ENCODE measurements around the gene DNAJB9.
A peak's percentile ranks its signal among the peaks of the same experiment; 100 is the strongest.

Gene DNAJB9

GRCh38 chr7:108586274-108586710 is 16.6 kb downstream of the DNAJB9 start:
- Histone ChIP-seq H3K4me3 (ENCODE audit: low read depth, low read length) (no peak overlapping the region), H3K9me3 (ENCODE audit: severe bottlenecking) (no peaks in the 10 kb centered on the region), H3K36me3 (no peaks in the 10 kb centered on the region), H3K27ac (no peak overlapping the region), H3K27me3 (ENCODE audit: insufficient read depth, low read depth, severe bottlenecking) (no peaks in the 10 kb centered on the region)
- no peak for TF ChIP-seq CTCF (IDR thresholded peaks at IDR 0.05; ENCODE audit: low read depth, low read length)
- DNase-seq: no peak

GRCh38 chr7:108589199-108589598 is 19.5 kb downstream of the DNAJB9 start:
- H3K27me3 ChIP-seq (ENCODE audit: insufficient read depth, low read depth, severe bottlenecking): no peaks in the 10 kb centered on the region
- H3K9me3 ChIP-seq (ENCODE audit: severe bottlenecking): no peaks in the 10 kb centered on the region
- H3K36me3 ChIP-seq: no peaks in the 10 kb centered on the region
- H3K27ac ChIP-seq: no peak overlapping the region
- TF ChIP-seq CTCF (IDR thresholded peaks at IDR 0.05; ENCODE audit: low read depth, low read length): no peak
- DNase-seq: no peak
- no peak overlapping the region for H3K4me3 ChIP-seq (ENCODE audit: low read depth, low read length)

- Histone ChIP-seq H3K27ac (no peak overlapping the region; the same call in 1 of the 2 replicates), H3K9me3 (ENCODE audit: severe bottlenecking) (no peaks in the 10 kb centered on the region), H3K36me3 (no peaks in the 10 kb centered on the region), H3K27me3 (ENCODE audit: insufficient read depth, low read depth, severe bottlenecking) (no peaks in the 10 kb centered on the region), H3K4me3 (ENCODE audit: low read depth, low read length) (no peak overlapping the region)
- TF ChIP-seq CTCF (IDR thresholded peaks at IDR 0.05; ENCODE audit: low read depth, low read length): no peak
- DNase-seq: peak; percentile 23
Observed at GRCh38 chr7:108589874-108590273, 20.2 kb downstream of the DNAJB9 start.

GRCh38 chr7:108590606-108591005 is 20.9 kb downstream of the DNAJB9 start:
- no peak for DNase-seq
- H3K27ac ChIP-seq: peak overlapping the region; percentile 14; the same call in 1 of the 2 replicates
- TF ChIP-seq CTCF (IDR thresholded peaks at IDR 0.05; ENCODE audit: low read depth, low read length): no peak

GRCh38 chr7:108592646-108593201 is 23.1 kb downstream of the DNAJB9 start:
- H3K9me3 ChIP-seq (ENCODE audit: severe bottlenecking): no peaks in the 10 kb centered on the region
- H3K36me3 ChIP-seq: no peaks in the 10 kb centered on the region
- TF ChIP-seq CTCF (IDR thresholded peaks at IDR 0.05; ENCODE audit: low read depth, low read length): peak; percentile 53
- no peak overlapping the region for H3K4me3 ChIP-seq (ENCODE audit: low read depth, low read length)
- H3K27me3 ChIP-seq (ENCODE audit: insufficient read depth, low read depth, severe bottlenecking): no peaks in the 10 kb centered on the region
- no peak overlapping the region for H3K27ac ChIP-seq
- DNase-seq: peak; percentile 75

More at GRCh38 chr7:108590606-108591005, 20.9 kb downstream of the DNAJB9 start:
- Histone ChIP-seq H3K27me3 (ENCODE audit: insufficient read depth, low read depth, severe bottlenecking) (no peaks in the 10 kb centered on the region), H3K4me3 (ENCODE audit: low read depth, low read length) (no peak overlapping the region), H3K9me3 (ENCODE audit: severe bottlenecking) (no peaks in the 10 kb centered on the region), H3K36me3 (no peaks in the 10 kb centered on the region)

- TF ChIP-seq CTCF (IDR thresholded peaks at IDR 0.05; ENCODE audit: low read depth, low read length): no peak
- H3K27me3 ChIP-seq (ENCODE audit: insufficient read depth, low read depth, severe bottlenecking): no peaks in the 10 kb centered on the region
- no peaks in the 10 kb centered on the region for H3K36me3 ChIP-seq
- DNase-seq: no peak
- no peak overlapping the region for H3K27ac ChIP-seq
- no peak overlapping the region for H3K4me3 ChIP-seq (ENCODE audit: low read depth, low read length)
- no peaks in the 10 kb centered on the region for H3K9me3 ChIP-seq (ENCODE audit: severe bottlenecking)
Observed at GRCh38 chr7:108596560-108596959, 26.9 kb downstream of the DNAJB9 start.
